Measurements from ENCODE around the gene RBKS. TPM values are rescaled to one million over a fixed set of nuclear protein-coding genes. Genes with fewer than 3 reads are reported as not detected.

RBKS gene
- total and polyA plus RNA-seq, 2 donors (not counting 1 experiment from before 2014, with no cell fraction given), result 1.3 to 2.6 TPM

DNA sequence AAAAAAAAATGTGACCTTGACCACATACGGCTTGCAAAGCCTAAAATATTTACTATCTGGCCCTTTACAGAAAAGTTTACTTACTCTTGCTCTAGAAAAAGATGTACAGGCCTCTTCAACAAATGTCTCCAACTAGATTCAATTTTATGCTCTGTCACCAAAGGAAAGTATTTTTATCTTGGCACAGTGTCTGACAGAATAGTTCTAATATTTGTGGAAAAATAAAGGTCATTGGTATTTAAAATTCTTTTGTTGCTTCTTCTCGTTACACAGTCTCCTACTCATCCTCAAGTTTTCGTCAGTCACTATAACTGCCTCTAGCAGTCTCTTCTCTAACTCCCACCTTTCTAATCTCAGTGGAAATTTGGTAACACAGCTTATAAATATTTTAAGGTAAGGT is 1.4 kb downstream of the RBKS start:
- TF ChIP-seq, protein P1, sequence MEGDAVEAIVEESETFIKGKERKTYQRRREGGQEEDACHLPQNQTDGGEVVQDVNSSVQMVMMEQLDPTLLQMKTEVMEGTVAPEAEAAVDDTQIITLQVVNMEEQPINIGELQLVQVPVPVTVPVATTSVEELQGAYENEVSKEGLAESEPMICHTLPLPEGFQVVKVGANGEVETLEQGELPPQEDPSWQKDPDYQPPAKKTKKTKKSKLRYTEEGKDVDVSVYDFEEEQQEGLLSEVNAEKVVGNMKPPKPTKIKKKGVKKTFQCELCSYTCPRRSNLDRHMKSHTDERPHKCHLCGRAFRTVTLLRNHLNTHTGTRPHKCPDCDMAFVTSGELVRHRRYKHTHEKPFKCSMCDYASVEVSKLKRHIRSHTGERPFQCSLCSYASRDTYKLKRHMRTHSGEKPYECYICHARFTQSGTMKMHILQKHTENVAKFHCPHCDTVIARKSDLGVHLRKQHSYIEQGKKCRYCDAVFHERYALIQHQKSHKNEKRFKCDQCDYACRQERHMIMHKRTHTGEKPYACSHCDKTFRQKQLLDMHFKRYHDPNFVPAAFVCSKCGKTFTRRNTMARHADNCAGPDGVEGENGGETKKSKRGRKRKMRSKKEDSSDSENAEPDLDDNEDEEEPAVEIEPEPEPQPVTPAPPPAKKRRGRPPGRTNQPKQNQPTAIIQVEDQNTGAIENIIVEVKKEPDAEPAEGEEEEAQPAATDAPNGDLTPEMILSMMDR (conservative IDR thresholded peaks at IDR 0.05 in 1 of 2, IDR thresholded peaks at IDR 0.05 in 1 of 2; ENCODE audit: low read depth in 1 of 2, low read length in 2 of 2), result no peak
- TF ChIP-seq EZH2 (IDR thresholded peaks at IDR 0.05; ENCODE audit: low read length, missing control alignments), result no peak
- peak in 1 of 2 donors; percentile 72 for DNase-seq (ENCODE audit: low read depth in 2 of 2)
- H3K79me2 ChIP-seq (ENCODE audit: control insufficient read depth, insufficient read depth, low read length), result peaks cover 6% of the 10 kb centered on the region
- no peak overlapping the region for H2AFZ ChIP-seq (ENCODE audit: low read length)
- no peak overlapping the region for H3K9ac ChIP-seq (ENCODE audit: insufficient read depth, low read length)
- H4K20me1 ChIP-seq (ENCODE audit: control insufficient read depth, extremely low read depth, insufficient read depth, low read length), result no peaks in the 10 kb centered on the region
- peak overlapping the region in 1 of 4 experiments; percentile 12 for H3K4me3 ChIP-seq (replicated peaks in 1 of 4; ENCODE audit: control extremely low read depth in 1 of 4, insufficient read depth in 1 of 4, low read depth in 3 of 4, low read length in 4 of 4)
- H3K36me3 ChIP-seq (ENCODE audit: control insufficient read depth, insufficient read depth, low read length), result no peaks in the 10 kb centered on the region
- no peaks in the 10 kb centered on the region for H3K27me3 ChIP-seq (ENCODE audit: control insufficient read depth, insufficient read depth, low read length)
- peak overlapping the region; percentile 93 for H3K4me2 ChIP-seq (ENCODE audit: extremely low read depth, insufficient read depth, low read length)
- peaks cover 14% of the 10 kb centered on the region for H3K4me1 ChIP-seq (ENCODE audit: control insufficient read depth, extremely low read depth, insufficient read depth, low read length)
- H3K27ac ChIP-seq (ENCODE audit: insufficient read depth, low read length), result no peak overlapping the region
- no peaks in the 10 kb centered on the region for H3K9me3 ChIP-seq (ENCODE audit: control insufficient read depth, insufficient read depth, low read depth, low read length)

DNA sequence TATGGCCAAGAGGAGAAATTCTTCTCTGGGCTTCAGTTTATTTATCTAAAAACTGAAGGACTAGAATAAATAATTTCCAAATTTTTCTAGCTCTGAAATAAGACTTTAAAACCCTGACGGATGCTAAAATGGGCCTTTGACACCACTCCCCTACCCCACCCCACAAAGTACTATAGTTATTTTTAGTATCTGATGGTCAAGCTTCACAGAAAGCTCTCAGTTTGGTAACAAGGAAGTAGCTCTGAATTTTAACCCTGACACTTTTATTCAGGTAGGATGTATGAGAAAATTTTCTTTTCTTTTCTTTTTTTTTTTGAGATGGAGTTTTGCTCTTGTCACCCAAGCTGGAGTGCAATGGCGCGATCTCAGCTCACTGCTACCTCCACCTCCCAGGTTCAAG is 2.4 kb downstream of the RBKS start:
- Histone ChIP-seq H4K20me1 (ENCODE audit: control insufficient read depth, extremely low read depth, insufficient read depth, low read length) (no peaks in the 10 kb centered on the region), H2AFZ (ENCODE audit: low read length) (no peak overlapping the region), H3K4me2 (ENCODE audit: extremely low read depth, insufficient read depth, low read length) (no peak overlapping the region), H3K79me2 (ENCODE audit: control insufficient read depth, insufficient read depth, low read length) (peaks cover 6% of the 10 kb centered on the region), H3K36me3 (ENCODE audit: control insufficient read depth, insufficient read depth, low read length) (no peaks in the 10 kb centered on the region), H3K27ac (ENCODE audit: insufficient read depth, low read length) (no peak overlapping the region), H3K27me3 (ENCODE audit: control insufficient read depth, insufficient read depth, low read length) (no peaks in the 10 kb centered on the region), H3K9ac (ENCODE audit: insufficient read depth, low read length) (no peak overlapping the region), H3K4me1 (ENCODE audit: control insufficient read depth, extremely low read depth, insufficient read depth, low read length) (peaks cover 14% of the 10 kb centered on the region), H3K9me3 (ENCODE audit: control insufficient read depth, insufficient read depth, low read depth, low read length) (no peaks in the 10 kb centered on the region), H3K4me3 (replicated peaks in 1 of 4; ENCODE audit: control extremely low read depth in 1 of 4, insufficient read depth in 1 of 4, low read depth in 3 of 4, low read length in 4 of 4) (no peak overlapping the region)
- no peak for DNase-seq (ENCODE audit: low read depth in 2 of 2)
- TF ChIP-seq, protein P1 (conservative IDR thresholded peaks at IDR 0.05 in 1 of 2, IDR thresholded peaks at IDR 0.05 in 1 of 2; ENCODE audit: low read depth in 1 of 2, low read length in 2 of 2), result no peak
- no peak for TF ChIP-seq EZH2 (IDR thresholded peaks at IDR 0.05; ENCODE audit: low read length, missing control alignments)

DNA sequence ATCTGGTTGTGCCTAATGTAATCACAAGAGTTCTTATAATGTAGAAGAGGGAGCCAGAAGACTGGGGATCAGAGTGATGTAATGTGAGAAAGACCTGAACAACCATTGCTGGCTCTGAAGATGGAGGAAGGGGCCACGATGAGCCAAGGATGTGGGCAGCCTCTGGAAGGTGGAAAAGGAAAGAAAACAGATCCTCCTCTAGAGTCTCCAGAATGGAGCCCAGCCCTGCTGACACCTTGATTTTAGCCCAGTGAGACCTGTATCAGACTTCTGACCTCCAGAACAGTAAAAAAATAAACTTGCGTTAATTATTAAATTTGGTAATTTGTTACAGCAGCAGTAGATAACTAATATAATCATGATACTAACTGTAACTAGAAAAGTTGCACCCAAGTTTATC is 3.1 kb downstream of the RBKS start:
- Histone ChIP-seq H3K36me3 (ENCODE audit: control insufficient read depth, insufficient read depth, low read length) (no peaks in the 10 kb centered on the region), H3K9ac (ENCODE audit: insufficient read depth, low read length) (no peak overlapping the region), H3K79me2 (ENCODE audit: control insufficient read depth, insufficient read depth, low read length) (peaks cover 6% of the 10 kb centered on the region), H3K4me3 (replicated peaks in 1 of 4; ENCODE audit: control extremely low read depth in 1 of 4, insufficient read depth in 1 of 4, low read depth in 3 of 4, low read length in 4 of 4) (no peak overlapping the region), H4K20me1 (ENCODE audit: control insufficient read depth, extremely low read depth, insufficient read depth, low read length) (no peaks in the 10 kb centered on the region), H3K4me1 (ENCODE audit: control insufficient read depth, extremely low read depth, insufficient read depth, low read length) (peaks cover 14% of the 10 kb centered on the region), H3K27me3 (ENCODE audit: control insufficient read depth, insufficient read depth, low read length) (no peaks in the 10 kb centered on the region), H3K27ac (ENCODE audit: insufficient read depth, low read length) (no peak overlapping the region), H3K4me2 (ENCODE audit: extremely low read depth, insufficient read depth, low read length) (no peak overlapping the region), H2AFZ (ENCODE audit: low read length) (no peak overlapping the region), H3K9me3 (ENCODE audit: control insufficient read depth, insufficient read depth, low read depth, low read length) (no peaks in the 10 kb centered on the region)
- no peak for DNase-seq (ENCODE audit: low read depth in 2 of 2)
- TF ChIP-seq, protein P1 (conservative IDR thresholded peaks at IDR 0.05 in 1 of 2, IDR thresholded peaks at IDR 0.05 in 1 of 2; ENCODE audit: low read depth in 1 of 2, low read length in 2 of 2), result no peak
- TF ChIP-seq EZH2 (IDR thresholded peaks at IDR 0.05; ENCODE audit: low read length, missing control alignments), result no peak
